GM12878 (cell line): ENCODE data around the gene IRF7. TPM values are rescaled to one million over a fixed set of nuclear protein-coding genes. Genes with fewer than 3 reads are reported as not detected.

Experiments
- BHLHE40 ChIP-seq, 2 experiments: fragments of 450-650 bp in 1 of 2; IDR thresholded peaks; 2 replicates each; pipeline ENCODE4 v1.6.1; 2011 to 2017; ENCODE audit warnings: low read depth in 2 of 2, borderline replicate concordance in 1 of 2, improper control_type of control experiment in 1 of 2, low read length in 1 of 2, mild to moderate bottlenecking in 1 of 2
- CBFB ChIP-seq: IDR thresholded peaks from 2 replicates; pipeline ENCODE4 v1.6.1; 2016; ENCODE audit warnings: antibody characterized with exemption, low read depth
- CBX5 ChIP-seq: sonication (generic); IDR thresholded peaks from 2 replicates; pipeline ENCODE4 v1.6.1; 2016; ENCODE audit warnings: low read depth, moderate library complexity, mild to moderate bottlenecking, inconsistent platforms
- CHD1 ChIP-seq: IDR thresholded peaks from 2 replicates; pipeline ENCODE4 v1.6.1; 2012; ENCODE audit warnings: low read depth, low read length, improper control_type of control experiment
- CHD2 ChIP-seq: IDR thresholded peaks from 2 replicates; pipeline ENCODE4 v1.6.1; 2011; ENCODE audit warnings: low read depth, low read length, improper control_type of control experiment, borderline replicate concordance
- CHD4 ChIP-seq: fragments of 200-600 bp; sonication (generic); IDR thresholded peaks from 2 replicates; pipeline ENCODE4 v1.6.1; 2016; ENCODE audit warnings: mild to moderate bottlenecking
- CREB1 ChIP-seq: IDR thresholded peaks from 2 replicates; pipeline ENCODE4 v1.6.1; 2012; ENCODE audit warnings: low read depth, mild to moderate bottlenecking, inconsistent platforms
- LARP7 ChIP-seq: fragments of 450-650 bp; IDR thresholded peaks from 2 replicates; pipeline ENCODE4 v1.6.1; 2017; ENCODE audit warnings: mild to moderate bottlenecking
- MTA3 ChIP-seq: IDR thresholded peaks from 2 replicates; pipeline ENCODE4 v1.6.1; 2012; ENCODE audit warnings: low read length, inconsistent platforms, borderline replicate concordance
- NFIC ChIP-seq: IDR thresholded peaks from 2 replicates; pipeline ENCODE4 v1.6.1; 2012; ENCODE audit warnings: low read depth, mild to moderate bottlenecking, inconsistent platforms, low read length, moderate library complexity
- NFXL1 ChIP-seq: fragments of 450-650 bp; IDR thresholded peaks from 2 replicates; pipeline ENCODE4 v1.6.1; 2017; ENCODE audit warnings: antibody characterized with exemption, mild to moderate bottlenecking, borderline replicate concordance
- SIX5 ChIP-seq: IDR thresholded peaks from 2 replicates; pipeline ENCODE4 v1.6.1; 2011; ENCODE audit warnings: mild to moderate bottlenecking, low read depth, low read length, moderate library complexity; ENCODE audit not compliant: severe bottlenecking
- SMAD5 ChIP-seq: IDR thresholded peaks from 2 replicates; pipeline ENCODE4 v1.6.1; 2016; ENCODE audit warnings: antibody characterized with exemption, low read depth
- SMARCA5 ChIP-seq: fragments of 450-650 bp; IDR thresholded peaks from 2 replicates; pipeline ENCODE4 v1.6.1; 2017; ENCODE audit warnings: mild to moderate bottlenecking
- STAT1 ChIP-seq: fragments of 450-650 bp; conservative IDR thresholded peaks from 2 replicates; pipeline ENCODE4 v1.6.1; 2014; ENCODE audit warnings: antibody characterized with exemption, mild to moderate bottlenecking
- SUPT20H ChIP-seq: IDR thresholded peaks from 2 replicates; pipeline ENCODE4 v1.6.1; 2011; ENCODE audit warnings: low read depth, mild to moderate bottlenecking, low read length, moderate library complexity, borderline replicate concordance; ENCODE audit not compliant: control insufficient read depth
- TARDBP ChIP-seq: IDR thresholded peaks from 2 replicates; pipeline ENCODE4 v1.6.1; 2016; ENCODE audit warnings: borderline replicate concordance
- TCF7 ChIP-seq: IDR thresholded peaks from 2 replicates; pipeline ENCODE4 v1.6.1; 2014; ENCODE audit warnings: antibody characterized with exemption, borderline replicate concordance
- ZBED1 ChIP-seq: IDR thresholded peaks from 2 replicates; pipeline ENCODE4 v1.6.1; 2016; ENCODE audit warnings: borderline replicate concordance
- ZNF24 ChIP-seq: fragments of 450-650 bp; IDR thresholded peaks from 2 replicates; pipeline ENCODE4 v1.6.1; 2017; ENCODE audit warnings: antibody characterized with exemption, mild to moderate bottlenecking
- ZZZ3 ChIP-seq: IDR thresholded peaks from 2 replicates; pipeline ENCODE4 v1.6.1; 2011; ENCODE audit warnings: low read depth; ENCODE audit not compliant: control insufficient read depth, insufficient read length
- polyA plus RNA-seq, 11 experiments: library from polyadenylated mRNA; depleted of rRNA in 4 of 11; unstranded in 6 of 11; stranded (reverse) in 5 of 11; fragments of >200 nt; fragmentation: Nextera tagmentation in 4 of 11; fragmentation: Illumina TruSeq in 1 of 11; extraction: Ambion mirVana in 4 of 11; extraction: Trizol in 1 of 11; gene quantifications; 1 replicate in 1 of 11; 2 replicates in 10 of 11; pipeline versions ENCODE4 v1.2.1 to v1.2.3, GENCODE V29; 2011 to 2016; ENCODE audit warnings: inconsistent platforms in 2 of 11, missing spikeins in 2 of 11, low read depth in 1 of 11
- total RNA-seq, 4 experiments: library from RNA; depleted of rRNA in 3 of 4; stranded (reverse); fragments of >200 nt in 3 of 4; fragmentation: Illumina TruSeq in 1 of 4; extraction: Trizol in 1 of 4; gene quantifications; 2 replicates each; pipeline versions ENCODE4 v1.2.1 to v1.2.3, GENCODE V29; 2013 to 2021
- TF ChIP-seq, protein P1 (sequence below): fragments of 450-650 bp; formaldehyde crosslinking; IDR thresholded peaks from 2 replicates; pipeline ENCODE4 v1.5.0; 2022; ENCODE audit warnings: mild to moderate bottlenecking, missing genetic modification characterization
- TF ChIP-seq, protein P2 (sequence below): IDR thresholded peaks from 2 replicates; pipeline ENCODE4 v1.6.1; 2012; ENCODE audit warnings: low read depth, low read length, improper control_type of control experiment
- TF ChIP-seq, protein P3 (sequence below): fragments of 450-650 bp; IDR thresholded peaks from 2 replicates; pipeline ENCODE4 v1.6.1; 2016; ENCODE audit warnings: mild to moderate bottlenecking
- TF ChIP-seq, protein P4 (sequence below): fragments of 450-650 bp; IDR thresholded peaks from 2 replicates; pipeline ENCODE4 v1.6.1; 2017; ENCODE audit warnings: borderline replicate concordance

Gene IRF7
- total and polyA plus RNA-seq, 10 of the 15 experiments (the other 5 are each of a cell fraction or from before 2014, with no cell fraction given) = 4.4 to 141 (median 67.6) TPM

DNA sequence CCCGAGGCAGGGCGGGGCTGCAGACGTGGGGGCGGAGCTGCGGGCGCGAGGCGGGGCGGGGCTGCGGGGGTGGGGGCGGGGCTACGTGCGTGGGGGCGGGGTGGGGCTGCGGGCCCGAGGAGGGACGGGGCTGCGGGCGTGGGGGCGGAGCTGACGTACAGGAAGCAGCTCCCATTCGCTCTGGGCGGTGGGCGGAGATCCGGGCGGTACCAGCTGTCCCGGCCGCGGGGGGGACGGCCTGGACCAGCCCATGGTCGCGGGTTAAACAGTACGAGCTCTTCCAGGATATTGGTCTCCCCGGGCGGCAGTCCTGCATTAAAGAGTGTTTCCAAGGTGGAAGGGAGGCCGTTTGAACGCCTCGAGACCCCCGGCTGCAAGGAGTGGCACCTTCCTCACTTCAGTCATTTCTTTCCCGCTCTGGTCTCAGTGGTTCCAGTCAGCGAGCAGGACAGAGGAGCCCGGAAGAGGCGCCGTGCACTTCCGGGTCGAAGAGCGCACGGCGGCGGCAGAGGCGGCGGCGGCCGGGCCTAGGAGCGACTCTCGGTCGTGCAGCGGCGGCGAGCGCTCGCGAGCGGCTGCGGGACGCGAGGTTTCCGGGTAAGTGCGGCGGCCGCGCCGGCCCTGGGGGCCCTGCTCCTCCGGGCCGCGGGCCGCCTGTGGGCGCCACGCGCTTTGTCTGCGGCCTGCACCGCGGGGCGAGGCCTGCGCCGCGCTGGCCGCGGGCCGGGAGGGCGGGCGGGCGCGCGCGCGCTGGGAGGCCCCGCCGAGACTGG is 39.6 kb downstream of the IRF7 start, which contains the start of gene PHRF1 (continued):
- TF ChIP-seq, protein P1, sequence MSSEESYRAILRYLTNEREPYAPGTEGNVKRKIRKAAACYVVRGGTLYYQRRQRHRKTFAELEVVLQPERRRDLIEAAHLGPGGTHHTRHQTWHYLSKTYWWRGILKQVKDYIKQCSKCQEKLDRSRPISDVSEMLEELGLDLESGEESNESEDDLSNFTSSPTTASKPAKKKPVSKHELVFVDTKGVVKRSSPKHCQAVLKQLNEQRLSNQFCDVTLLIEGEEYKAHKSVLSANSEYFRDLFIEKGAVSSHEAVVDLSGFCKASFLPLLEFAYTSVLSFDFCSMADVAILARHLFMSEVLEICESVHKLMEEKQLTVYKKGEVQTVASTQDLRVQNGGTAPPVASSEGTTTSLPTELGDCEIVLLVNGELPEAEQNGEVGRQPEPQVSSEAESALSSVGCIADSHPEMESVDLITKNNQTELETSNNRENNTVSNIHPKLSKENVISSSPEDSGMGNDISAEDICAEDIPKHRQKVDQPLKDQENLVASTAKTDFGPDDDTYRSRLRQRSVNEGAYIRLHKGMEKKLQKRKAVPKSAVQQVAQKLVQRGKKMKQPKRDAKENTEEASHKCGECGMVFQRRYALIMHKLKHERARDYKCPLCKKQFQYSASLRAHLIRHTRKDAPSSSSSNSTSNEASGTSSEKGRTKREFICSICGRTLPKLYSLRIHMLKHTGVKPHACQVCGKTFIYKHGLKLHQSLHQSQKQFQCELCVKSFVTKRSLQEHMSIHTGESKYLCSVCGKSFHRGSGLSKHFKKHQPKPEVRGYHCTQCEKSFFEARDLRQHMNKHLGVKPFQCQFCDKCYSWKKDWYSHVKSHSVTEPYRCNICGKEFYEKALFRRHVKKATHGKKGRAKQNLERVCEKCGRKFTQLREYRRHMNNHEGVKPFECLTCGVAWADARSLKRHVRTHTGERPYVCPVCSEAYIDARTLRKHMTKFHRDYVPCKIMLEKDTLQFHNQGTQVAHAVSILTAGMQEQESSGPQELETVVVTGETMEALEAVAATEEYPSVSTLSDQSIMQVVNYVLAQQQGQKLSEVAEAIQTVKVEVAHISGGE (CRISPR knock-in tag) = peak; percentile 62
- TF ChIP-seq LARP7 (peak; percentile 88; the same call in 1 of the 2 replicates), CBFB (peak; percentile 81), SMAD5 (peak; percentile 54; the same call in 1 of the 2 replicates), STAT1 (peak; percentile 96), CREB1 (peak; percentile 60), TARDBP (no peak), CHD4 (no peak), CHD2 (peak; percentile 72), NFXL1 (no peak), CBX5 (no peak), NFIC (no peak), SUPT20H (no peak), SIX5 (peak; percentile 49), CHD1 (peak; percentile 100), BHLHE40 (IDR thresholded peaks at IDR 0.05; ENCODE audit: borderline replicate concordance in 1 of 2, low read depth in 2 of 2, low read length in 1 of 2) (peak; percentile 99), MTA3 (no peak), TCF7 (no peak), ZNF24 (peak; percentile 69), SMARCA5 (0 out of 2 replicates have a peak, but pooled peaks have one; percentile 64), ZZZ3 (no peak), ZBED1 (no peak)
- TF ChIP-seq, protein P2, sequence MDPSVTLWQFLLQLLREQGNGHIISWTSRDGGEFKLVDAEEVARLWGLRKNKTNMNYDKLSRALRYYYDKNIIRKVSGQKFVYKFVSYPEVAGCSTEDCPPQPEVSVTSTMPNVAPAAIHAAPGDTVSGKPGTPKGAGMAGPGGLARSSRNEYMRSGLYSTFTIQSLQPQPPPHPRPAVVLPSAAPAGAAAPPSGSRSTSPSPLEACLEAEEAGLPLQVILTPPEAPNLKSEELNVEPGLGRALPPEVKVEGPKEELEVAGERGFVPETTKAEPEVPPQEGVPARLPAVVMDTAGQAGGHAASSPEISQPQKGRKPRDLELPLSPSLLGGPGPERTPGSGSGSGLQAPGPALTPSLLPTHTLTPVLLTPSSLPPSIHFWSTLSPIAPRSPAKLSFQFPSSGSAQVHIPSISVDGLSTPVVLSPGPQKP = peak; percentile 60
- TF ChIP-seq, protein P3, sequence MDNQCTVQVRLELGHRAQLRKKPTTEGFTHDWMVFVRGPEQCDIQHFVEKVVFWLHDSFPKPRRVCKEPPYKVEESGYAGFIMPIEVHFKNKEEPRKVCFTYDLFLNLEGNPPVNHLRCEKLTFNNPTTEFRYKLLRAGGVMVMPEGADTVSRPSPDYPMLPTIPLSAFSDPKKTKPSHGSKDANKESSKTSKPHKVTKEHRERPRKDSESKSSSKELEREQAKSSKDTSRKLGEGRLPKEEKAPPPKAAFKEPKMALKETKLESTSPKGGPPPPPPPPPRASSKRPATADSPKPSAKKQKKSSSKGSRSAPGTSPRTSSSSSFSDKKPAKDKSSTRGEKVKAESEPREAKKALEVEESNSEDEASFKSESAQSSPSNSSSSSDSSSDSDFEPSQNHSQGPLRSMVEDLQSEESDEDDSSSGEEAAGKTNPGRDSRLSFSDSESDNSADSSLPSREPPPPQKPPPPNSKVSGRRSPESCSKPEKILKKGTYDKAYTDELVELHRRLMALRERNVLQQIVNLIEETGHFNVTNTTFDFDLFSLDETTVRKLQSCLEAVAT = peak; percentile 95
- TF ChIP-seq, protein P4, sequence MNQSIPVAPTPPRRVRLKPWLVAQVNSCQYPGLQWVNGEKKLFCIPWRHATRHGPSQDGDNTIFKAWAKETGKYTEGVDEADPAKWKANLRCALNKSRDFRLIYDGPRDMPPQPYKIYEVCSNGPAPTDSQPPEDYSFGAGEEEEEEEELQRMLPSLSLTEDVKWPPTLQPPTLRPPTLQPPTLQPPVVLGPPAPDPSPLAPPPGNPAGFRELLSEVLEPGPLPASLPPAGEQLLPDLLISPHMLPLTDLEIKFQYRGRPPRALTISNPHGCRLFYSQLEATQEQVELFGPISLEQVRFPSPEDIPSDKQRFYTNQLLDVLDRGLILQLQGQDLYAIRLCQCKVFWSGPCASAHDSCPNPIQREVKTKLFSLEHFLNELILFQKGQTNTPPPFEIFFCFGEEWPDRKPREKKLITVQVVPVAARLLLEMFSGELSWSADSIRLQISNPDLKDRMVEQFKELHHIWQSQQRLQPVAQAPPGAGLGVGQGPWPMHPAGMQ = no peak
